Heart left ventricle (tissue), 16 donors: ENCODE data around the gene INPP4B. TPM values are rescaled to one million over a fixed set of nuclear protein-coding genes. Genes with fewer than 3 reads are reported as not detected.

ENCODE experiments used
- ATAC-seq, 4 donors: fragments of 200-7000 bp; cut with Tn5 transposase; one replicate each; pipeline ENCODE4 v1.9.1; 2020 to 2022; ENCODE audit warnings: moderate library complexity in 4 of 4, mild to moderate bottlenecking in 3 of 4, moderate number of reproducible peaks in 1 of 4
- DNase-seq, 5 donors: peaks; one replicate each; pipeline ENCODE4 v3.0.0-alpha.2; 2020
- H3K27ac ChIP-seq, 12 donors: fragments of 200-600 bp; sonication (generic) in 4 of 12; one replicate each; pipeline versions ENCODE4 v1.5.0 to v1.8.0; 2016 to 2022; ENCODE audit warnings: mild to moderate bottlenecking in 2 of 12
- H3K27me3 ChIP-seq, 9 donors: fragments of 200-600 bp; sonication (generic) in 2 of 9; one replicate each; pipeline versions ENCODE4 v1.5.1 to v1.8.0; 2016 to 2022; ENCODE audit warnings: mild to moderate bottlenecking in 3 of 9
- H3K36me3 ChIP-seq, 9 donors: fragments of 200-600 bp; sonication (generic) in 2 of 9; one replicate each; pipeline versions ENCODE4 v1.5.0 to v1.8.0; 2018 to 2022; ENCODE audit warnings: mild to moderate bottlenecking in 2 of 9
- H3K4me1 ChIP-seq, 12 donors: fragments of 200-600 bp; sonication (generic) in 4 of 12; one replicate each; pipeline versions ENCODE4 v1.5.0 to v1.8.0; 2016 to 2022; ENCODE audit warnings: mild to moderate bottlenecking in 3 of 12
- H3K4me3 ChIP-seq, 12 donors: fragments of 200-600 bp; sonication (generic) in 4 of 12; one replicate each; pipeline versions ENCODE4 v1.5.0 to v1.8.0; 2017 to 2022; ENCODE audit warnings: mild to moderate bottlenecking in 9 of 12, moderate library complexity in 4 of 12
- H3K9me3 ChIP-seq, 12 donors: fragments of 200-600 bp; sonication (generic) in 4 of 12; one replicate each; pipeline versions ENCODE4 v1.5.0 to v1.8.0; 2016 to 2022; ENCODE audit warnings: mild to moderate bottlenecking in 1 of 12
- POLR2A ChIP-seq, 2 donors: fragments of 450-650 bp; IDR thresholded peaks; one replicate each; pipeline ENCODE4 v1.6.1; 2017; ENCODE audit warnings: antibody characterized with exemption in 2 of 2, mild to moderate bottlenecking in 2 of 2, moderate library complexity in 2 of 2
- WGBS, 4 donors: extraction: QIAGEN DNeasy Blood & Tissue Kit in 2 of 4; methylation state at CpG; one replicate each; pipeline versions ENCODE4 v1.1.5 to v1.1.7; 2013 to 2018; 5-methylcytosine and 5-hydroxymethylcytosine counted together
- intact Hi-C, 10 donors: fragments of 100-400 bp; cut with DNase I; formaldehyde crosslinking; loops; one replicate each; pipeline versions ENCODE4 v1.11.1 to v1.14.2; 2022
- polyA plus RNA-seq, 2 donors: library from polyadenylated mRNA; stranded (reverse); fragments of 200-250 nt; gene quantifications; one replicate each; pipeline ENCODE4 v1.2.3, GENCODE V29; 2013
- total RNA-seq, 9 donors: library from RNA; depleted of rRNA in 2 of 9; stranded (reverse); fragments of >200 nt in 2 of 9; fragmentation: NEBNext Ultra II Directional in 3 of 9; extraction: Animal tissue kit (Norgen Biotek cat#: 25700) in 3 of 9; gene quantifications; one replicate each; pipeline versions ENCODE4 v1.1.0 to v1.2.4, GENCODE V29; 2016 to 2023
- TF ChIP-seq, protein P1 (sequence below), 12 donors: fragments of 200-600 bp; sonication (generic) in 4 of 12; IDR thresholded peaks; one replicate each; pipeline versions ENCODE4 v1.5.0 to v1.8.0; 2018 to 2022; ENCODE audit warnings: antibody characterized with exemption in 12 of 12, mild to moderate bottlenecking in 5 of 12
- donor health status: ischemic (EF 13 %, LVEDD 7.1; RV severe dilation, severe dysfunction).
- donor health status: healthy with polysubstance abuse.
- donor health status: DM: no; HTN: yes; CAD: no.
- donor health status: DM: no; HTN: no; CAD: no.
- donor health status: ischemic (EF 25% LVEDD 6.9; RV normal size, moderate dysfunction).
- donor health status: ischemic (EF 25% LVEDD 5.7; RV mildly dilated, moderate dysfunction).
- donor health status: healthy.
- donor health status: DM: yes; HTN: yes; CAD: no.
- donor health status: ischemic (EF 35%, LVEDD 5.7; RV mildly dilated, moderate dysfunction).
- donor health status: nonischemic (EF 11% LVEDD 7.7; RV severe dilation, severe dysfunction).
- donor health status: DM: yes; HTN: yes; CAD: no.
- donor health status: PGD.
- donor health status: ischemic (EF 29% LVEDD 5.4; RV normal size, mild dysfunction).
- donor health status: nonischemic (EF 23%, LVEDD 6.1; RV moderate dilation, normal function).

The INPP4B gene
- total and polyA plus RNA-seq, 11 donors = 5.5 to 128 (median 39.1) TPM

DNA sequence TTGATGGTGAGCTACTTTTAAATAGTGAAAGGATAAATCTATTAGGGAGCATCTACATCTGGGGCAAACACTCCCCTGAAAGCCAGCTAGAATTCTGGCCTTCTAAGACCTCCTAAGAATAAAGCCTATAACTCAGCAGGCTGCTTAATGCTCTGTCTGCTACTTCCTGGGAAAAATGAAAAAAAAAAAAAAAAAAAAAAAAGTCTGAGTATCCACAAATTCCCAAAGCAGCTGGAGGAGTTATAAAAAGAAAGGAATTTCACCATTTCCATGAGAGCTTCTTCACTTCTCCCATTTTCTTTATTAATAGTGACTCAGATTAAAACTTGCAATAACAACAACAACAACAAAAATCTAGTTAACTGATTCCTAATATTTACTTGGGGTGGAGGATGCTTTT lies 511.2 kb downstream of the INPP4B start:
- intact Hi-C loops = no loop called here
- no peaks in the 10 kb centered on the region for H3K36me3 ChIP-seq
- no peak for DNase-seq
- H3K9me3 ChIP-seq = peaks cover 0 to 17% (median 4%) of the 10 kb centered on the region in 12 donors
- no peak for ATAC-seq
- peaks cover 0 to 36% (median 11%) of the 10 kb centered on the region in 12 donors for H3K4me1 ChIP-seq
- no peak for TF ChIP-seq POLR2A (IDR thresholded peaks at IDR 0.05)
- TF ChIP-seq, protein P1, sequence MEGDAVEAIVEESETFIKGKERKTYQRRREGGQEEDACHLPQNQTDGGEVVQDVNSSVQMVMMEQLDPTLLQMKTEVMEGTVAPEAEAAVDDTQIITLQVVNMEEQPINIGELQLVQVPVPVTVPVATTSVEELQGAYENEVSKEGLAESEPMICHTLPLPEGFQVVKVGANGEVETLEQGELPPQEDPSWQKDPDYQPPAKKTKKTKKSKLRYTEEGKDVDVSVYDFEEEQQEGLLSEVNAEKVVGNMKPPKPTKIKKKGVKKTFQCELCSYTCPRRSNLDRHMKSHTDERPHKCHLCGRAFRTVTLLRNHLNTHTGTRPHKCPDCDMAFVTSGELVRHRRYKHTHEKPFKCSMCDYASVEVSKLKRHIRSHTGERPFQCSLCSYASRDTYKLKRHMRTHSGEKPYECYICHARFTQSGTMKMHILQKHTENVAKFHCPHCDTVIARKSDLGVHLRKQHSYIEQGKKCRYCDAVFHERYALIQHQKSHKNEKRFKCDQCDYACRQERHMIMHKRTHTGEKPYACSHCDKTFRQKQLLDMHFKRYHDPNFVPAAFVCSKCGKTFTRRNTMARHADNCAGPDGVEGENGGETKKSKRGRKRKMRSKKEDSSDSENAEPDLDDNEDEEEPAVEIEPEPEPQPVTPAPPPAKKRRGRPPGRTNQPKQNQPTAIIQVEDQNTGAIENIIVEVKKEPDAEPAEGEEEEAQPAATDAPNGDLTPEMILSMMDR (IDR thresholded peaks at IDR 0.05) = no peak
- H3K27ac ChIP-seq = peak overlapping the region in 7 of 12 donors; percentile 9 to 59 (median 17)
- H3K4me3 ChIP-seq = no peak overlapping the region
- H3K27me3 ChIP-seq = no peaks in the 10 kb centered on the region

DNA sequence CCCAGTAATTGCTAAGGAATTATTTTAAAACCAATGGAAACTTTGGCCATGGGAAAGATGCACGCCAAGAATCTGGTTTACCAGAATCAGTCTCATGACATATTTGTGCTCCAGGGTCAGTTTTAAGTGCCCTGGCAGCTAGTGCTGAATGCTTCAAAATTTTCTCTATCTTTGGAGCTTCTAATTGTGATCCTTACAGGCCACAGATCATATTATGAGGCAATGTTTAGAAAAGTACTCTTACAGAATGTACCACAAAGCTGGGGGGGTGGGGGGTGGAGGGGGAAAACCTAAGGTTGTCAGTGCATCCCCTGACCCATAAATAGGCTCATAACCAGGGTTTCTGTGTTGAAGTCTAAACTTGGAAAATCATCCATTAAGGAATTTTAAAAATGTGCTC lies 514.5 kb downstream of the INPP4B start:
- Histone ChIP-seq H3K36me3 (no peaks in the 10 kb centered on the region), H3K27me3 (no peaks in the 10 kb centered on the region), H3K4me3 (no peak overlapping the region), H3K27ac (peak overlapping the region in 10 of 12 donors; percentile 15 to 82 (median 45)), H3K4me1 (peaks cover 0 to 46% (median 20%) of the 10 kb centered on the region in 12 donors), H3K9me3 (peaks cover 0 to 16% (median 4%) of the 10 kb centered on the region in 12 donors)
- intact Hi-C loops = no loop called here
- WGBS, 4 donors = 39 to 51% (median 45%) methylated on average over 1 of the region's 1 CpG
- peak; percentile 51 to 87 (median 72) for ATAC-seq
- DNase-seq = peak in 1 of 5 donors; percentile 36
- TF ChIP-seq, protein P1 (IDR thresholded peaks at IDR 0.05) = no peak
- TF ChIP-seq POLR2A (IDR thresholded peaks at IDR 0.05) = no peak

DNA sequence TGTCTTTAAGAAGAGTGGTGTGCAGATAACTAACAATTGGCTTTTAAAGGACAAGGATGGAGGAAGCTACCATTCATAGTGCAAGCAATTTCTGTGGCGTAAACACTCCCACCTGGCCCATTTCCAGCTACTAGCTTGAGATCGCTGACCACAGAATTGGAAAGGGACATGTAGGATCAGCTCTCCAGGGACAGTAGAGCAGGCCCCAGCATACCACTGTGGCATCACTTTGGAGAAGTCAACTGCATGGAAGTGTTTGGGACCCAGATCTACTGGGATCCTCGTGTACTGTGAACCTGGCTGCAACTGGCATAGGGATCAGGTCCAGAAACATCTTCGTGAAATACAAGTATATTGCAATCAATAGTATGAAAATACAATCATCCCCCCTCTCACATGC lies 515.0 kb downstream of the INPP4B start:
- intact Hi-C loops = no loop called here
- peak in 4 of 5 donors; percentile 61 to 68 (median 62) for DNase-seq

DNA sequence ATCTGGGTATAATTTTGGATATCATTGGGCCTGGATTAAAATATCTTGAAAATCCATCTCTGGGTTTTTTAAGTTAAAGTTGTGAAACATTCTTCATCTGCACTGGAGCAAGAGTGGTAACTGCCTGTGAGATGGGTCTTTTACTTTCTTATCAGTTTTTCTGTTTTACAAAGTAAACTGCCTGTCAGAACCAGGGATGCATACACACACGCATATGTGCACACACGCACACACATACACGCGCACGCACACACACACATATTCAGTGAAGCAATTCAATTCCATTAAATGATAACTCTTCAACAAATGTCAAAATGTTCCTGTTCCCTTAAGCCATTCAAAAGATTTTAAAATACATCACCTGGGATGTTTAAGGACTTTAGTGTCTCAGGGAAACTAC lies 515.8 kb downstream of the INPP4B start:
- no peaks in the 10 kb centered on the region for H3K36me3 ChIP-seq
- no peaks in the 10 kb centered on the region for H3K27me3 ChIP-seq
- WGBS, 4 donors = 91 to 93% (median 92%) methylated on average over 5 of the region's 5 CpGs
- peaks cover 0 to 47% (median 20%) of the 10 kb centered on the region in 12 donors for H3K4me1 ChIP-seq
- ATAC-seq = no peak
- intact Hi-C loops = no loop called here
- peaks cover 0 to 3% (median 0%) of the 10 kb centered on the region in 12 donors for H3K9me3 ChIP-seq
- peak overlapping the region in 5 of 12 donors; percentile 4 to 82 (median 68) for H3K27ac ChIP-seq
- TF ChIP-seq POLR2A (IDR thresholded peaks at IDR 0.05) = no peak
- TF ChIP-seq, protein P1 (IDR thresholded peaks at IDR 0.05) = no peak
- no peak for DNase-seq
- H3K4me3 ChIP-seq = no peak overlapping the region

More for the DNA sequence above, 515.0 kb downstream of the INPP4B start:
- no peaks in the 10 kb centered on the region for H3K27me3 ChIP-seq
- H3K36me3 ChIP-seq = no peaks in the 10 kb centered on the region
- peak overlapping the region in 9 of 12 donors; percentile 15 to 82 (median 46) for H3K27ac ChIP-seq
- H3K4me1 ChIP-seq = peaks cover 0 to 48% (median 20%) of the 10 kb centered on the region in 12 donors
- ATAC-seq = peak; percentile 67 to 76 (median 72)
- H3K4me3 ChIP-seq = no peak overlapping the region
- H3K9me3 ChIP-seq = peaks cover 0 to 11% (median 2%) of the 10 kb centered on the region in 12 donors
- 39 to 48% (median 47%) methylated on average over 4 of the region's 4 CpGs for WGBS, 4 donors
- TF ChIP-seq, protein P1 (IDR thresholded peaks at IDR 0.05) = no peak
- no peak for TF ChIP-seq POLR2A (IDR thresholded peaks at IDR 0.05)
